Right hindlimb (tissue), 1 donor: ENCODE results near the gene MCIDAS.

Experiments
- DNase-seq: peaks from one replicate; pipeline ENCODE4 v3.0.0-alpha.2; 2018

The MCIDAS gene

GRCh38 chr5:55222092-55222984 lies 4.8 kb downstream of the MCIDAS start:
- no peak for DNase-seq

DNA sequence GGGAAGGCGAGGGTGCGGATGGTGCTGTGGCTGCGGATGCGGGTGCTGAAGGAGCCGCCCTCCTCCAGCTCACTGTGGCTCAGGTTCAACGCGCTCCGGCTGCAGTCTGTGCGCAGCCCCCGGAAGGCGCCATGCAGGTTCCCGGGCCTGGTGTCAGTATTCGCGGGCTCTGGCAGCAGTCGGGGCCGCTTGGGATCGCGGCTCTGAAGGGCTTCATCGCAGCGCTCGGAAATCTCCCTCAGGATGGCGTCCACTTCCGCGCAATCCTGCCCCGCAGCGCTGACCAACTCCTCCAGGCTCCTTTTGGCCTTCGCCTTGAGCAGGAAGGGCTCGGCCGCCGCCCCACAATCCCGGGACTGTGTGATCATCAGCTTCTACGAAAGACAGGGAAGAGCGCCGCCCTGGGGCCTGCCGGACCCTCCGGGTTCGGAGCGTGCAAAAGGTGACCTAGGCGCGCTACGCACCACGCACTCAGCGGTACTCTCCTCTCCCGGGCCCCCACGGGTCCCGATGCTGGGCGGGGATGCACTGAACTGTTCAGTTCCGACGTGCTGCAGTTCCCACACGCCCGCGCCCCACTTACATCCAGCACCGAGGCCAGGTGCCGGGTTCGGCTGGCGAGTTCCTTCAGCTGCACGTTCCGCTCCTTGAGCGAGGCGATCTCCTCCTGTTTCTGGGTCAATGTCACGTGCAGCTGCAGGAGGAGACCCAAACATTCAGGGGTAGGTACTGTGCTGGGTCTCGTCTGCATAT lies 6.5 kb downstream of the MCIDAS start:
- DNase-seq: peak; percentile 38

- no peak for DNase-seq
Measured at GRCh38 chr5:55219770-55220169, 7.3 kb downstream of the MCIDAS start.

DNA sequence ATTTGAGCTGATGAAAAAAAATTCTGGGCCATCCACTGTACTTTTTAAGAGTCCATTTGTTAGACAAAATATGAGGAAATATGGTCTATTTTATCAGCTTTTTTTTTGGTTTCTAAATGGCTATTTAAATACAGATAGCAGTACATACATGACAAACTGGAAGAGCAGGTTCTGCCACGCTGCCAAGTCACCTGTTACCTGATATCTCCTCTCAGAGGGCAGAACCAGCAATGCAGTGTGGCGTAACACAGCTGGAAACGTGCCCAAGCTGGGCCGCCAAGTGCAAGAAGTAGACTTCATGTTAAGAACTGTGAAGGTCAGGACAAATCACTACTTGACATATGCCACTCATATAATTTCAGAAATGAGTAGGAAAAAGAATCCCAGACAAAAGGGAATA lies 8.1 kb downstream of the MCIDAS start:
- DNase-seq: no peak

DNA sequence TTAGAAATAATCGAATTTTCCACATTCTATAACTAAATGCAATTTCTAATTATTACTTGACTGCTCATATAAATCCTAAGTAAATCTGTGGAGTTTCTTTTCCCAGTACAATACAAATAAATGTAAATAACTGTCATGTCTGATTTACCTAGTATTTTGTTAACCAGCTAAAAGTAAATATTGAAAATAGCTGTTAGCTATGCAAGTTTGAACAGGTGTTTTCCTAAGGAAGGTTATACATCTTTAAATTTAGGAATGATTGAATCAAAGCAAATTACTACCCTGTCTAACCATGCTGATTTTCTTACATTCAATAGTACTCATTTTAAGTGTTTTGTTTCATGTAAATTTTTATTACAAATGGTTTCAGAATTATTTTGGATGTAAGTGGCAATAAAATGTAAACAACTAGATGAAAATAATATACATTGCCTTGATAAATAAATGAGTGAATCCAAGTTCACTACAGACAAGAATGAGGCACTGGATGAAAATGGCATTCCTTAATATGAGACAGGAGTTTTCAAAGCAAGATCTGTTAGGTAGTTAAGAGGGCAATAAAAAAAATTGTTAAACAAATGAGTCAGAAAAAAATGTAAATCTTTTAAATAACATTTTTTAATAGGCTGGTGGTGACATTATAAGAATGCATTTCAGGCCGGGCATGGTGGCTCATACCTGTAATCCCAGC lies 15.8 kb downstream of the MCIDAS start:
- no peak for DNase-seq

DNA sequence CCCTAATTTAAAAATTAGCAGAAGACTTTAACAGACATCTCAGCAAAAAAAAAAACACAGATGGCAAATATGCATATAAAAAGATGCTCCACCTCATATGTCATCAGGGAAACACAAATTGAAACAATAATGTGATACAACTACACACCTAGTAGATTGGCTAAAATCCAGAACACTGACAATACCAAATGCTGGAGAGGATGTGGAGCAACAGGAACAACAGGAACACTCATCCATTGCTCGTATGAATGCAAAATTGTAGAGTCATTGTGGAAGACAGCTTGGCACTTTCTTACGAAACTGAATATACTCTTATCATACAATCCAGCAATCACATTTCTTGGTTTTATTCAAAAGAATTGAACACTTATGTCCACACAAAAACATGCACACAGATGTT lies 22.1 kb downstream of the MCIDAS start:
- no peak for DNase-seq

DNA sequence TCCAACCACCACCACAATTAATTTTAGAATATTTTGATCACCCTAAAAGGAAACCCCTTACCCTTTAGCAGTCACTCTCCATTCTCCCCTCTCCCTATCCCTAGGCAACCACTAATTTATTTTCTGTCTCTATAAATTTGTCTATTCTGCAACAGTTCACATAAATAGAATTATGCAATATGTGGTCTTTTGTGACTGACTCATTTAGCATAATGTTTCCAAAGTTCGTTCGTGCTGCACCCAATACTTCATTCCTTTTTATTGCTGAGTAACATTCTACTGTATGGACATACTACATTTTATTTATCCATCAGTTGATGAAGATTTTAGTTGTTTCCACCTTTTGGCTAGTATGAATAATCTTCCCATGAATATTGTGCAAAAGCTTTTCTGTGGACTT lies 36.0 kb downstream of the MCIDAS start:
- DNase-seq: no peak

DNA sequence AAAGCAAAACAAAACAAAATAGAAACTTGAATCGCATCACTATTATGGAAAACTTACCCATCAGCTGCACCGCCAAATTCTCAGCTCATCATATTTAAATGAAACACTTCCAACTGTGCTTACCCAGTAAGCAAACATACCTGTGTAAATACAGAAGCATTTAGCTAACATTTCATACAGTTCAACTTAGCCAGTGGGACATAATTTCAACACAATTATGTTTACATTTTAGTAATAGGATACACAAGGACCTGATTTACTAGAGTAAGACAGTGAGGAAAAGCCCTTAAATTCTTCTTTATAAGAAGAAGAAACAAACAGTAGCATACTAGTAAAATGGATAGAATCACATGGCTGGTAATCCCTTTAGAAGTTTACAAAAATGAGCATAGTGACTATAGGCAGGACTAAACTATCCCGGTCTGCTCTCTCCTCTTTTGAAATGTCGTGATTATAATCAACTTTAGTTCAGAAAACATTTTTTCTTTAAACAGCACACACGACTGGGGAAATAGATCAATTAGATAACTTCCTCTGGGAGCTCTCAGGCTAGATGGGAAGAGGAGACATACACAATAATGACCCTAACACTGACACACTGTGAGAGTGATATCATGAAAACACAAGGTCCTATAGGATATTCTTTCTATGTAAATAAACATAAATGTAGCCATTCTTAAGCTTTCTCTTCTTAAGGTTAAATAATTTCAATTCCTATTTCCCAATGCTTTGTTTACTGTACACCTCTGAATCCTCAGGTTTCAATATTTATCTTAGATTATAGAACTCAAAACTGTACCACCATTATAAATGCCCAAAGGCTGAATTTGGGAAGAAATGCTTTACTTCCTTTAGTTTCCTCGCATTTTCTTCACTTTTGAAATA lies 38.2 kb downstream of the MCIDAS start:
- DNase-seq: no peak

DNA sequence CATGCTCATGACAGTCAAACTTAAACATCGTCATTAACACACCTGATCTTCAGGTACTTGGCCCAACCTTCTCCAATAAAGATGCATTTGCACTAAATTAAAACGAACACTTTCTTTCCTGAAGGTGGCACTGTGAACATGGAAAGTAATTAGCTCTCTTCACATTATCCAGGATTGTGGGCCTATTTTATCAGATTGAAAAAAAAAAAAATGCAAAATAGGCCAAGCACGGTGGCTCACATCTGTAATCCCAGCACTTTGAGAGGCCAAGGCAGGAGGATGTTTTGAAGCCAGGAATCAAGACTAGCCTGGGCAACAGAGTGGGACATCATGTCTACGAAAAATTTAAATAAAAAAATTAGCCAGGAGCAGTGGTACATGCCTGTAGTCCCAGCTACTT lies 39.7 kb downstream of the MCIDAS start:
- DNase-seq: no peak

DNA sequence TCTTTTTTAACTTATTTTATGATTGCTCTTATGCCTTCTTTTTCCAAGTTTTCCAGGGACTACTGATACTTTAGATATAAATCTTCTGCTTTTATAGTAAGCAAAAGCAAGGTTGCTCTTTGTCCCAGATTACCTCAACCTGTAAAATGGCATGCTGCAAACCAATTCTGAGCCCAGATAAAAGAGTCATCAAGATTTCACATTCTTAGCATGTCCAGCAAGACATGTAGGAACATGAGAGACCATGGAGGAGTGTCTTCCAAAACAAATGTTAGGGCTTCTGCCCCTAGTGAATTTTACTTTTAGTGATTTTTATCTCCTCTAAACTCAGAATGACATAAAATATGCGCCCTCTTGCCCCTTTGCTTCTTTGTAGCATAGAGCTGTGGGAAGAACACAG lies 47.1 kb downstream of the MCIDAS start:
- no peak for DNase-seq

DNA sequence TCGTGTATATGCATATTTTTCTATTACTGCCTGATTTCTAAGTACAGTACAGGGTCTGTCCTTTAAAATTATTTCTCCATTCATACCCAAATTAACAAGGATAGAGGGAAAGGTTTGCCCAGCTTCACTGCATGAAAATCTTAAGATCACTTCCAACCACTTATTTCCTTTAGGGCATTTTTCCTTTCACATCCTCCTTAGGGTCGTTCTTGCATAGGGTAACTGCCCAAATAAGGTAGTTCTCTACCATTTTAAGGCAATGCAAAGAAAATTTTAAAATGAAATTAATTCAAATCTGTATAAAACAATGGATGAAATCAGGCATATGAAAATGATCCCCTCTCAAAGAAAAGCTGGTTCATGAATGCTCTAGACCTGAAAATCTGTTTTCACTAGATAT lies 50.0 kb downstream of the MCIDAS start:
- no peak for DNase-seq

- DNase-seq: peak; percentile 39
Measured at GRCh38 chr5:55176176-55176818, 50.8 kb downstream of the MCIDAS start.

DNA sequence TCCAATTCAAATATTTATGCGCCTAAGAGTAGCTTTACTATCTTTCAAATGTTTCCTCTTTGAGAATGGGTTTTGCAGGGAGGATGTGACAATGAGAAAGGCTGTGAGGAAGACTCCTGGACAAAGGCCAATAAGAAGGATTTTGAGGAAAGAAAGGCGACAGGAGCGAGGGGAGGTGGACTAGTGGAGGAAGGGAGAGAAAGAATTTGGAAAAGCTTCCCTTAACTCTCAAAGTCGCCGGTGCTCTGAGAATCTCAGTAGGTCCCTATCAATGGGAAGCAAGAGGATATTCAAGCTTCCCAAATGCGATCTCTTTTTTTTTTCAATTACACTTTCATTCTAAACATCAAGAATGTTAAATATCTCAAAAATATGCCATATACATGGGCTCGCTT lies 51.3 kb downstream of the MCIDAS start:
- DNase-seq: no peak

- DNase-seq: no peak
Measured at GRCh38 chr5:55173687-55174230, 53.4 kb downstream of the MCIDAS start.

- DNase-seq: peak; percentile 82
Measured at GRCh38 chr5:55172937-55173686, 54.0 kb downstream of the MCIDAS start, which contains the start of gene CDC20B. Gene CDC20B, minus strand, starts transcription at chr5:55173177. Its CDS starts 177 bp downstream, at chr5:55173000.

- DNase-seq: peak; percentile 76
Measured at GRCh38 chr5:55172051-55172899, 54.8 kb downstream of the MCIDAS start.

GRCh38 chr5:55171471-55171870 lies 55.6 kb downstream of the MCIDAS start:
- no peak for DNase-seq
